HG03066 (cell line): Measurements from ENCODE around the gene TCF25.

Source experiments
- ATAC-seq: cut with Tn5 transposase; IDR thresholded peaks from one replicate; pipeline ENCODE4 v1.9.1; 2021; ENCODE audit warnings: low read depth; ENCODE audit not compliant: unreplicated experiment

TCF25 gene

GRCh38 chr16:89843409-89844350, 29.7 kb upstream of the TCF25 start:
- no peak for ATAC-seq

- ATAC-seq = no peak
These were observed 28.6 kb upstream of the TCF25 start for GRCh38 chr16:89844739-89845339.

- ATAC-seq = no peak
These were observed 28.0 kb upstream of the TCF25 start for GRCh38 chr16:89845417-89845816.

GRCh38 chr16:89847051-89847939, 26.1 kb upstream of the TCF25 start:
- no peak for ATAC-seq

- no peak for ATAC-seq
These were observed 25.5 kb upstream of the TCF25 start for GRCh38 chr16:89847940-89848297.

- ATAC-seq = no peak
These were observed 24.4 kb upstream of the TCF25 start for GRCh38 chr16:89848974-89849373.

GRCh38 chr16:89853306-89853993, 19.9 kb upstream of the TCF25 start:
- no peak for ATAC-seq

- ATAC-seq = no peak
These were observed 18.0 kb upstream of the TCF25 start for GRCh38 chr16:89855301-89855945.

- ATAC-seq = no peak
These were observed 17.4 kb upstream of the TCF25 start for GRCh38 chr16:89855986-89856385.

GRCh38 chr16:89858973-89859614, 14.3 kb upstream of the TCF25 start:
- ATAC-seq = no peak

- no peak for ATAC-seq
These were observed 13.8 kb upstream of the TCF25 start for GRCh38 chr16:89859615-89860007.

- no peak for ATAC-seq
These were observed 12.6 kb upstream of the TCF25 start for GRCh38 chr16:89860747-89861304.

GRCh38 chr16:89861648-89862047, 11.7 kb upstream of the TCF25 start:
- ATAC-seq = no peak

GRCh38 chr16:89862732-89863131, 10.7 kb upstream of the TCF25 start:
- ATAC-seq = no peak

- ATAC-seq = no peak
These were observed 9.5 kb upstream of the TCF25 start for GRCh38 chr16:89863741-89864526.

- ATAC-seq = no peak
These were observed 8.9 kb upstream of the TCF25 start for GRCh38 chr16:89864527-89864820.

- ATAC-seq = no peak
These were observed 5.5 kb upstream of the TCF25 start for GRCh38 chr16:89867918-89868317.

GRCh38 chr16:89869911-89870310, 3.5 kb upstream of the TCF25 start:
- no peak for ATAC-seq

- no peak for ATAC-seq
These were observed 3.0 kb upstream of the TCF25 start for GRCh38 chr16:89870440-89870839.
